Ovary (tissue), 3 donors: ENCODE measurements around the gene SS18L1.

Experiments
- POLR2A ChIP-seq: fragments of 450-650 bp; IDR thresholded peaks from one replicate; pipeline ENCODE4 v1.6.1; 2017; ENCODE audit warnings: antibody characterized with exemption, mild to moderate bottlenecking, moderate library complexity
- TF ChIP-seq, protein P1 (sequence below), 3 donors: fragments of 450-650 bp in 2 of 3; fragments of 200-600 bp in 1 of 3; IDR thresholded peaks; one replicate each; pipeline versions ENCODE4 v1.5.1 to v1.8.0; 2016 to 2022; ENCODE audit warnings: antibody characterized with exemption in 3 of 3, mild to moderate bottlenecking in 1 of 3
- donor health status: DM: no; HTN: no; CAD: no.

DNA sequence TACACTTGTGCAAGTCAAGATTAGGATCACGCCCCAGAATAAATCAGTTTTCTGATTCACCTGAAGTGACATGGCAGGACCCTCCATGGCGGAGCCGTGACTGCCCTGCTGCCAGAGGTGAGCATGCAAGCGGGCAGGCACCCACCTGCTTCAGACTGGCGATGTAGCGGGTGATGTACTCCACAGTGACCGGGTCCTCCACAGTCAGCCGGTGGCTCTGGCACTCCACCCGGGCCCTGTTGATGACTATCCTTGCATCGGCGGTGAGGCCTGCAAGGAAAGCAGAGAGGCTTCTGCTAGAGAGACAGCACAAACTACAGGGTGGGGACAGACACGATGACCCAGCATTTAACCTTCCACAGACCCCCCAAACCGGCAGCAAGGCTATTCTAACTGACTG lies 3.9 kb upstream of the SS18L1 start:
- TF ChIP-seq, protein P1, sequence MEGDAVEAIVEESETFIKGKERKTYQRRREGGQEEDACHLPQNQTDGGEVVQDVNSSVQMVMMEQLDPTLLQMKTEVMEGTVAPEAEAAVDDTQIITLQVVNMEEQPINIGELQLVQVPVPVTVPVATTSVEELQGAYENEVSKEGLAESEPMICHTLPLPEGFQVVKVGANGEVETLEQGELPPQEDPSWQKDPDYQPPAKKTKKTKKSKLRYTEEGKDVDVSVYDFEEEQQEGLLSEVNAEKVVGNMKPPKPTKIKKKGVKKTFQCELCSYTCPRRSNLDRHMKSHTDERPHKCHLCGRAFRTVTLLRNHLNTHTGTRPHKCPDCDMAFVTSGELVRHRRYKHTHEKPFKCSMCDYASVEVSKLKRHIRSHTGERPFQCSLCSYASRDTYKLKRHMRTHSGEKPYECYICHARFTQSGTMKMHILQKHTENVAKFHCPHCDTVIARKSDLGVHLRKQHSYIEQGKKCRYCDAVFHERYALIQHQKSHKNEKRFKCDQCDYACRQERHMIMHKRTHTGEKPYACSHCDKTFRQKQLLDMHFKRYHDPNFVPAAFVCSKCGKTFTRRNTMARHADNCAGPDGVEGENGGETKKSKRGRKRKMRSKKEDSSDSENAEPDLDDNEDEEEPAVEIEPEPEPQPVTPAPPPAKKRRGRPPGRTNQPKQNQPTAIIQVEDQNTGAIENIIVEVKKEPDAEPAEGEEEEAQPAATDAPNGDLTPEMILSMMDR (IDR thresholded peaks at IDR 0.05) = no peak
- TF ChIP-seq POLR2A = no peak
